Right renal pelvis (tissue), 4 donors: ENCODE measurements around the gene STMP1. TPM values are rescaled to one million over a fixed set of nuclear protein-coding genes. Genes with fewer than 3 reads are reported as not detected.
"Not testable (repeated sequence)": the region's sequence is repeated elsewhere in the genome, so short reads cannot be mapped to it uniquely, and the experiment has no call there.

Source experiments
- DNase-seq, 4 donors: peaks; one replicate each; pipeline ENCODE4 v3.0.0-alpha.2; 2013; ENCODE audit warnings: low read depth in 4 of 4, low spot score in 3 of 4, missing footprints in 1 of 4
- polyA plus RNA-seq, 4 donors: library from polyadenylated mRNA; unstranded; fragments of 120-200 nt; gene quantifications; one replicate each; pipeline ENCODE4 v1.2.1, GENCODE V29; 2013; ENCODE audit not compliant: insufficient read length in 4 of 4

STMP1 gene
- polyA plus RNA-seq, 4 donors, result 78.1 to 101 (median 93.0) TPM

DNA sequence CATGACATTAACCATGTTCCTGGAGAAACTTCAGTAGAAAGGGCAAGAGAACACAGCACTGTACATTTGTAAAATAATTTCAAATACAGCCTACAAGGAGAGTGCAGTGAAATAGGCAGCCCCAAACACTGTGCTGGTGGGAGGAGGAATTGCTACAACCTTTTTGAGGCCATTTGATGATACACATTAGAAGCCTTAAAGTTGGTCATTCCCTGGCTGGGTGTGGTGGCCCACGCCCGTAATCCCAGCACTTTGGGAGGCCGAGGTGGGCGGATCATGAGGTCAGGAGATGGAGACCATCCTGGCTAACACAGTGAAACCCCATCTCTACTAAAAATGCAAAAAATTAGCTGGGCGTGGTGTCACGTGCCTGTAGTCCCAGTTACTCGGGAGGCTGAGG, 30.3 kb downstream of the STMP1 start:
- not testable (repeated sequence) for DNase-seq

GRCh38 chr7:135693558-135693957, 31.2 kb downstream of the STMP1 start:
- DNase-seq, result no peak

DNA sequence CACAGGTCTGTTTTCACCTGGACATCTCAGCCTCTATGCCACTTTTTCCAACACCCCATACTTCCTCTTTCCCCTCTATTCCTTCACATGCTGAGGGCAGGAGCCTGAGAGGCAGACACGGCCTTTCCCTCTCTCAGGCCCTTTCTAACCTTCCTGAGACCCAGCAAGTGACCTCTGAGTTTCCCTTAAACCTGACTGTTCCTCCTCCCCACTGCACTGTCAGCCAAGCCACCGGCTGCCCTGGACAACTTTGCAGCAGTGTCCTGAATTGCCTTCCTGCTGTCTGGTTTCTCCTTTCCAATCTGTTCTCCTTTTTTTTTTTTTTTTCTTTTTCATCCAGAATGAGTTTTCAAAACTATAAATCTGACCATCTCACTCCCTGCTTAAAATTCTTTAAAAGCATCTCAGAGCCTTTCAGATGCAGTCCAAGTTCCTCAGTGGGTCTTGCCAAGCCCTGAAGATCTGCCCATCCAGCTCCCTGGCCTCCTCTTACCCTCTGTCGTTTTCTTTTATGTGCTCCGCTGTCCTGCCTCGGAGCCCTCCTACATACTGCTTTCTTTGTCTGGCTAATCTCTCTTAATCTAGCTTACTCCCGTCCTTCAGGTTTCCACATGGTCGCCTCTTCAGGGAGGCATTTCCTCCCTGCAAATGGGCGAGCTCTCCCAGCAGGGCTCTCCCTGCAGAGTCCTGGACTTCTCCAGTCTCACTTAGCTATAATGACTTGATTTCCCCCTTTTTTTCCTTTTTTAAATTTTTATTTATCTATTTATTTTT, 35.1 kb downstream of the STMP1 start:
- no peak for DNase-seq

- no peak for DNase-seq
These were observed 41.8 kb downstream of the STMP1 start for GRCh38 chr7:135704074-135704473.

GRCh38 chr7:135704698-135705097, 42.4 kb downstream of the STMP1 start:
- DNase-seq, result no peak

DNA sequence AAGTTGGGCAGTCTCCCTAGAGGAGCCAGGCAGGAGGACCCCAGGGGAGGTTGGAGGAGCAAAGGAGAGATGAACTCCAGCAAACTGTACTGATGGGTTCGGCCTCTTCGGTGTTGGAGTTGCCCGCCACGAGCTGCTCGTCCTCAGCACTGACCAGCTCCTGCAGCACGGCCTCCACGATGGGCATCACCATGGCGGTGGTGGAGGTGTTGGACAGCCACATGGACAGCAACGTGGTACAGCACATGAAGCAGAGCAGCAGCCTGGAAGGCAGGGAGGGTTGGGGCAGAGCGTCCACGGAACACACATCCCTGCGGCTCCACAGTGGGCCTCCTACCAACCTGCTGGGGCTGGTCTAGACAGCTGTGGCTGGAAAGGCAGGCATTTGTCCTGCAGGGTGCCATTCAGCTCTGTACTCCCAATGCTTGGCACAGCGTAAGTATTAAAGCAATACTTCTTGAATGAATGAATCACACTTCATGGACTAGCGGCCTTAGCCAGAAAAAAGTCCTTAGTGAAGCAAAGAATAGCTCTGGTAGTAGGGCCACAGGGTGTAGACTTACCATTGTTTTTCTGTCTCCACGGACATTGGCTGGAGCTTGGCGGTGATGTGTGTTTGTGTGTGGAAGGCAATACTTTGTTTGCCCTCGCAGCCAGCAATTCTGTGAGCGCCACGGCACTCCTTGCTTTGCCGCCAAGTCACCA, 43.9 kb downstream of the STMP1 start:
- DNase-seq, result no peak

GRCh38 chr7:135706858-135707569, 44.7 kb downstream of the STMP1 start:
- no peak for DNase-seq

DNA sequence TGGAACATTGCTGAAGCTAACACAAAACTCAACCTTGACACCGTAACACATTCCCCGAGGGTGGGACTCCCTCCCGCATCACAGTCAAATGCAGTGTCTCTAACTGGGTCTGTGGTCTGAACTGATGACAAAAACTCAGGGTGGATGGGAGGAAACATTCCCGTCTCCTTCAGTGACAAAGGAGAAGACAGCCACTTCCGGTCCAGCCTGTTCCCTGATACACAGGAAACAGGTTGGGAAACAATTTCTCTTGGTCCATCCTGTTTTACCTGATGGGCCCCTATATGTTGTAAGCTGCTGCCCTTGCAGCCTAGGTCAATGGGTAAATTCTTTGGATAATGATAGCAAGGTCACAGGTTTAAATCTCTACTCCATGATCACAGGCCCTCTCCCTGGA, 45.3 kb downstream of the STMP1 start:
- no peak for DNase-seq

GRCh38 chr7:135708041-135708440, 45.7 kb downstream of the STMP1 start:
- DNase-seq, result no peak

- DNase-seq, result no peak
These were observed 47.2 kb downstream of the STMP1 start for GRCh38 chr7:135709508-135709907.

DNA sequence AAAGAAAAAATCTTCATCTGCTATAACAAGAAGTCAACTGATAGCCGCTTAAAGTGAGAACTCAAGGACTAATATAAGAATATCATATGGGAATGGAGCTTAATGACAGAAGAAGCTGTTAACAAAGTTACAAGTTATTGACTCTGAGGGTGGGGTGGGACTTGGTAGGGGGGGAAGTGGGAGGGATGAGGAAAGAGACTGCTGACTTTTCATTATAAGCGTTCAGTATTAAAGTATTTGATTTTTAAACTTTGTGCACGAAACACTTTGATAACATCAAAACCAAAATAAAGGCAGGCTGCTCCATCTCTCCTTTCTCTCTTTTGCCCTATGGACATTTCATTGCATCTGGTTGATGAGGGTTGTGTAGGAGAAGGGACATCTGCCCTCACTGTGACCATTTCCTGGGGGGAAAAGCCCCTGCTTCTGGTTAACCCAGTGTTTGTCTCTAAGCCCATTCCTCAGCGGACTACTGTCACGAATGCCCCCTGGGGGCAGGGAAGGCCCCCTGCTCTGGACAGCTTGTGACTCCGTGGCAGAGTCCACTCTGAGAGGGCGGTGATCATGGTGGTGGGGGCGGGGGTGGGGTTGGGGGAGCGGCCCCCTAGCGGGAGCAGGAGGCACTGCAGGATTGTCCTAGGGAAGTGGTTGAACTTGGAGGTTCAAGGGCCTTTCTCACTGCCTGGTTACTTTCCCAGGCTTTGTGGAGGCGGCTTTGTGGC, 48.3 kb downstream of the STMP1 start:
- no peak for DNase-seq

DNA sequence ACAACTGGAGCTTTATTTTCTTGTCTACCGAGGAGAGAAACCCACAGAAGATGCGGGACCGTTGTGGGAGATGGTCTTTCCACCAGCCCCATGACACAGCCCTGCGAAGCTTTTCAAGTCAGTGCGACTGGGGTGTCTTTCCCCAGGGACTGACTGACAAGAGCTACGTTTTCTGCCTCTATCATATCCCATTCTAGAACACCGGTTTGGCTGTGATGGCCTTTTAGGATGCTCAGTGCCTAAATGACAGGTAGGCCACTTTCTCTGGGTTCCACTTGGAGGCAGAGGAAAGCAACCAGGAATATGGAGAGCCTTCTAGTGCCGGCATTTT, 48.8 kb downstream of the STMP1 start:
- DNase-seq, result no peak

GRCh38 chr7:135712182-135712782, 50.0 kb downstream of the STMP1 start:
- DNase-seq, result no peak

GRCh38 chr7:135712796-135713195, 50.5 kb downstream of the STMP1 start:
- no peak for DNase-seq

DNA sequence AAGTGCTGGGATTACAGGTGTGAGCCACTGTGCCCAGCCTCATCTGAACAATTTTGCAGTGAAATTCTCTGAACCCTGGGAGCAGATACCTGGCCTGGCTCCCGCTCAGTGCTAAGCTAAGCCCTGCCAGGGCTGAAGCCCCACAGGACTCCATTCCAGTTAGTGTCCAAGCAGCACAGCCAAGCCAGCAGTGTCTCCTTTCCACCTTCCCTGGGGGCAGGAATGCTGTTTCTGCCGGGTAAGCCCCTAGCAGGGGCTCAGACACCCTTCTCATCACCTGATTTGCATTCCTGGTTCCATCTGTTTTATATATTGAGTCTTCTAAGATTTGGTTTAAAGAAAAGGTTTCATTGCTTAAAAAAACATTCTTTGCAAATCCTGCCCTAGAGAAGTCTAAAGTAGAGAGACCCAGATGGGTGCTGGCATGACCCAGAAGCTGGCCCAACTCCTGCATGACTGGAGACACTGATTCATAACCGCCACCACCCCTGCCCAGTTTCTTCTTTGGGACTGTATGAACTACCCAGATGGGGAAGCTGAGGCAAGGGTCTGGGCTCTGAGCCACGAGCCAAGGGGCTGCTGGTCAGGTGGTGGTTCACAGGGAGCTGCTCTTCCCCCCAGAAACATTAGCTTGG, 51.6 kb downstream of the STMP1 start:
- no peak for DNase-seq

DNA sequence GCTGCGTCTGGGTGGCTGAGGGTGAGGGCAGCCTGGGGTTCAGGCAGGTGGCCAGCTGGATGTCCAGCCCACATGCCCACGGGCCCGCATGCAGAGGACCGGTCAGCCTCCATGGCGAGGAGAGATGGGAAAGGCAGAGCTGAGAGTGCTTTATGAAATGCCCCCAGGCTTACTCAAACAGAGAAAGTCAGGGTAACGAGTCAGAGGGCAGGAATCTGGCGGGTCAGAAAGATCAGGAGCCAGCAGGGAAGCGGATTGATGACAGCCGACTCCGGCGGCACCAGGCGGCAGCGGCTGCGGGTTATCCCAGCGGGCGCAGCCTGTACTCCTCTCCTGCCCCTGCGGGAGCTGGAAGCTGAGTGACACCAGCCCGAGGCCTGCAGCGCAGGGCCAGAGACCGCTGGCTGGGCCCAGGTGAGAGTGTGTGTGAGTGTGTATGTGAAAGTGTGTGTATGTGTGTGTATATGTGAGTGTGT, 52.3 kb downstream of the STMP1 start:
- no peak for DNase-seq

DNA sequence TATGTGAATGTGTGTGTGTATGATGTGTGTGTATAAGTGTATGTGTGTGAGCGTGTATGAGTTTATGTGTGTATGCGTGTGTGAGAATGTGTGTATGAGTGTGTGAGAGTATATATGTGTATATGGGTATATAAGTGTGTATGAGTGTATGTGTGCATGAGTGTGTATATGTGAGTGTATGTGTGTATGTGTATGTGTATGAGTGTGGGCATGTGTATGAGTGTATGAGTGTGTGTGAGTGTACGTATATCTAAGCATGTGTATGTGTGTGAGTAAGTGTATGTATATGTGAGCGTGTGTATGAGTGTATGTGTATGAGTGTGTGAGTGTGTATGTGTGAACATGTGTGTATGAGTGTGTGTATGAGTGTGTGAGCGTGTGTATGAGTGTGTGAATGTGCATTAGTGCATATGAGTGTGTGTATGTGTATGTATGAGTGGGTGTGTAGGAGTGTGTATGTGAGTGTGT, 52.8 kb downstream of the STMP1 start:
- no peak for DNase-seq

GRCh38 chr7:135715673-135716072, 53.4 kb downstream of the STMP1 start:
- DNase-seq, result no peak

DNA sequence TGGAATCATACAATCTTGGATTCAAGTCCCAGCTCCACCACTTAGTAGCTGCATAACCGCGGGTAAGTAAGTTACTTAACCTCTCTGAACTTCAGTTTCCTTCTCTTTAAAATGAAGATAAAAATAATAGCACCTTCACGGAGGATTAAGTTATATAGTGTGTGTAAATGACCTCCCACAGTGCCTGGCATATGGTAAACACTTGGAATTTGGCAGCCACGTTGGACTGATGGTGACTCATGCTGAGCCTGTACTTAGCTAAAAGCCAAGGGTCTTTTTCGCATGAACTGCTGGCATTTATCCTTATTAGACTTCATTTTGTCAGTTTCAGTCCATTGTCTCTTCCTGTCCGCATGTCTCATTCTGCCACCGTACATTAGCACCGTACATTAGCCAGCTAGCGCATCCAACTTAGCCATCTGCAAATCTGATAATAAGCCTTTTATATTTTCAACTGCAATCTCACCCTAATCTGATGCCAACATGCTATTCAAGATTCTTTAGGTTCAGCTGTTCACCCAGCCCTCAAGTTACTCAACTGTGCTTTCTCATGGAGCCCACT, 54.4 kb downstream of the STMP1 start:
- no peak for DNase-seq

DNA sequence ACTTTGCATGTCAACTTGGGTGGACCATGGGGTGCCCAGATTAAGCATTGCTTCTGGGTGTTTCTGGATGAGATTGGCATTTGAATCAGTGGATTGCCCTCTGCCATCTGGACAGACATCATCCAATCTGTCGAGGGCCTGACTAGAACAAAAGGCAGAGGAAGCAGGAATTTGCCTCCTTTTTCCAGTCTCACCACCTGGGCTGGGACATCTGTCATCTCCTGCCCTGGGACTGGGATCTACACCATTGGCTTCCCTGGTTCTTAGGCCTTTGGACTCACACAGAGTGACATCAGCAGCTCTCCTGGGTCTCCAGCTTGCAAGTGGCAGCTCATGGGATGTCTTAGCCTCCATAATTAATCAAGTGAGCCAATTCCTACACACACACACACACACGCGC, 55.4 kb downstream of the STMP1 start:
- no peak for DNase-seq
